GM12801 (cell line): ENCODE data around the gene SLC25A25.

Source experiments
- CTCF ChIP-seq: IDR thresholded peaks from one replicate; pipeline ENCODE4 v1.5.1; 2011; ENCODE audit warnings: control low read depth; ENCODE audit not compliant: insufficient read length; ENCODE audit errors: extremely low read depth

Gene SLC25A25

DNA sequence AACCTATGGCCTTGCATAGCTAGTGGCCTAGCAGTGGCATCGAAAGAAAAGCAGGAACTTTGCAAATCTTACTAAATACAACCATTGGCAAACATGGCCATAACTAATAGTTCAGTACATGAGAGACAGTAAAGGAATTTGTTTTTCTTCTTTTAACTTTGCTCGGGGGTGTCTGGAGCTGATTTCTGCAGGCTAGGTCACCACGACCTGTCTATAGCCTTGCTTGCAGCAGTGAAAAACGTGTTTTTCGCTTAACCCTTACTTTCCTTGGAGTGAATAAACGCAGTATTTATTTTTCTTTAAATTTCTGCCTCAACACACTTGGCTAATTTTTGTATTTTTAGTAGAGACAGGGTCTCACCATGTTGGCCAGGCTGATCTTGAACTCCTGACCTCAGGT is 20.8 kb upstream of the SLC25A25 start:
- TF ChIP-seq CTCF: no peak

DNA sequence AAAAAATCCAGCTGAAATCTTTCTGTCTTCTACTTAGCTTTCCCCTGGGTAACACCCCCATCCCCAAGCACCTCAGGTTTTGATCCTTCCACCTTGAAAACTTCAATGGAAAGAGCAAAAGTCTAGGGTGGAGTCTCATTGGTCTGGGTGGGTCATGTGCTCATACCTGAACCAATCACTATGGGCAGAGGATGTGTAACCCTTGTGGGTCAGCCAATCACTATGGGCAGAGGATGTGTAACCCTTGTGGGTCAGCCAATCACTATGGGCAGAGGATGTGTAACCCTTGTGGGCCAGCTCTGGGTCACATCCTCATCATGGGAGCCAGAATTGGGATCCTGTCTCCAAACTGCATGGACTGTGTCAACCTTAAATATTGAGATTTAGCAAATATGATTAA is 19.4 kb upstream of the SLC25A25 start:
- no peak for TF ChIP-seq CTCF

DNA sequence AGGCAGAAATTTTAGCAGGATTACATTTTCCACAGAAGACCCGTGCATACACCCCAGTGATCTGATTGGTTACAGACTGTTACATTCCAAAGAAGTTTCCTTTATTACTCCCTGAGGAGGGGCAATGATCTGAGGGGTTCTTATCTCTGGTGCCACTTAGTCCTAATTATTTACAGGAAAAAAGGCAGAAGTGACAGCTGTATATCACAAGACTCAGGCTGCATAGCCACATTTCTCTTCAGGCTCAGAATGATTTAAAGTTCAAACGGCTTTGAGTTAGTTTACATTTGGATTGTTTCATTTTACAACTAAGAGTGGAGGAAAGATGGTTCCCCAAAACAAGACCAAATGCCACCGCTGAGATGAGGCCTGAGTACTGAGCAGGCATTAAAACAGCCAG is 18.2 kb upstream of the SLC25A25 start:
- no peak for TF ChIP-seq CTCF

DNA sequence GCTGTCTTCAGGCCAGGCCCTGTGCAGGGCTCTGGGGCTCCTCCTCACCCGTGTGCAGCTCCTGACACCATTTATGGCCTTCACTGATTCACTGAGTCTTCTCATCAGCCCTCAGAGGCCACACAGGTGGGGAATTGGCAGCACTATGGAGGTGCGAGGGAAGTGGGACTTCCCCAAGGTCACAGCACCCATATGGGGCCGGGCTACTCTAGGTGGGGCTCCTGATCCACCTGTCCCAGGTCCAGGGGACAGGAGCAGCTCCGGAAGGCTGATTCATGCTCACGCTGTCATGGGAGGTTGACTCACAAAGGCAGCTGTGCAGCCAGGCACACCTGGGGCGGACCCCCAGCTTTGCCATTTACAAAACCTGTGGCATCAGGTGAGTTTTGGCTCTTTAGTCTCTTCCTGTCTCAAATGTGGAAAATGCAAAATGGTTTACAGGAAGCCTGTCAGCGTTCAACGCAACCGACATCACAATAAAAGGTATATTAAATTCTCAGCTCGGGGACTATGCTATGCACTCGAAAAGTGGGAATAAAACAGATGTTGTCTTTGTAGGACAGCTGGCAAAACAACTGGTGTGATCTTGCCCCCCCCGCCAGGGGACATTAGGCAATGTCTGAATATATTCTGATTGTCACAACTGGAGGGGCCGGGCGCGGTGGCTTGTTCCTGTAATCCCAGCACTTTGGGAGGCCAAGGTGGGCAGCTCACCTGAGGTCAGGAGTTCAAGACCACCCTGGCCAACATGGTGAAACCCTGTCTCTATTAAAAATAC is 15.9 kb upstream of the SLC25A25 start:
- no peak for TF ChIP-seq CTCF

GRCh38 chr9:128053560-128053959 is 14.5 kb upstream of the SLC25A25 start:
- TF ChIP-seq CTCF: no peak

DNA sequence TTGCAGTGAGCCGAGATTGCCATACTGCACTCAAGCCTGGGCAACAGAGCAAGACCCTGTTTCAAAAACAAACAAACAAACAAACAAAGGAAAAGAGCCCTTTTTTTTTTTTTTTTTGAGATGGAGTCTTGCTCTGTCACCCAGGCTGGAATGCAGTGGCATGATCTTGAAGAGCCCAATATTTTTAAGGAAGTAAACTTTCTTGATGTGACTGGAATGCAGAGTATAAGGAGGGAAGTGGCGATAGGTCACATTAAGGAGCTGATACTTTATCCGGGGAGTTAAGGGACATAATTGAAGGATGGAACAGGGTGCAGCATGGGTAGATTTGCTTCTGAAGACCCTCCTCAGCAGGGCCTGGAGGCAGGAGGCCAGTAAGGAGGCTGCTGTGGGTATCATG is 13.9 kb upstream of the SLC25A25 start:
- TF ChIP-seq CTCF: no peak

DNA sequence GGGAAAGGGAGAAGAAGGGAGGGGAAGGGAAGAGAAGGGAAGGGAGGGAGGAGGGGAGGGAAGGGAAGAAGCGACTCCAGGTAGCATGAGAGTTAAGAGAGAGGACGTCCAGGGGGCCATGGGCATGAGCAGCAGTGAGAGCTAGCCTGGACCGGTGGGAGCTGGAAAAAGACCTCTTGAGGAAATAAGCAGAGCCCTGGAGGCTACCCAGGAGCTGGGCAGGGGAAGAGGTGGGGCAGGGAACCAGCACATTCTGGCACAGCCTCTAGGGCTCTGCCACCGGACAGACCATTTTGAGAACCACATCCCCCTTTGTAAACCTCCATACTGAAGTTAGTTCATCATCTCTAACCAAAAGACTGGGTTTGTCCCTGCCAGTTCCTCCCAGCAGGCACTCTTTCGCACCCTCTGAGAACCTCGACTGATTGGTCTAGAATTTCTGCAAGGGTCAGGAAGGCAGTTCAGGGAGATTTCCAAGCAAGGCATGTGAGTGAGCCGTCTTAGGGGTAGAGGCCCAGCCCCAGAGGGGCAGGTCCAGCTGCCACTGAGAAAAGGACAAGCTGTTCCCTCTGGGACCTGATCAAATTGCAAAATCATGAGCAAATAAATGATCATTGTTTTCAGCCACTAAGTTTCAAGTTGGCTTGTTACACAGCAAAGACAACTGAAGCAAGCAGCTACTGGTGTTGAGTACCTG is 12.5 kb upstream of the SLC25A25 start:
- TF ChIP-seq CTCF: no peak
